Tibial nerve (tissue), 3 donors: Measurements from ENCODE around the gene CAMTA1.

Experiments
- POLR2A ChIP-seq, 2 donors: fragments of 450-650 bp; IDR thresholded peaks; one replicate each; pipeline ENCODE4 v1.6.1; 2017; ENCODE audit warnings: antibody characterized with exemption in 2 of 2, mild to moderate bottlenecking in 2 of 2, moderate library complexity in 2 of 2
- TF ChIP-seq, protein P1 (sequence below), 5 experiments: fragments of 200-600 bp in 3 of 5; fragments of 450-650 bp in 2 of 5; sonication (generic) in 3 of 5; IDR thresholded peaks; one replicate each; pipeline ENCODE4 v1.5.1; 2016 to 2019; ENCODE audit warnings: antibody characterized with exemption in 5 of 5, mild to moderate bottlenecking in 3 of 5, moderate library complexity in 2 of 5

DNA sequence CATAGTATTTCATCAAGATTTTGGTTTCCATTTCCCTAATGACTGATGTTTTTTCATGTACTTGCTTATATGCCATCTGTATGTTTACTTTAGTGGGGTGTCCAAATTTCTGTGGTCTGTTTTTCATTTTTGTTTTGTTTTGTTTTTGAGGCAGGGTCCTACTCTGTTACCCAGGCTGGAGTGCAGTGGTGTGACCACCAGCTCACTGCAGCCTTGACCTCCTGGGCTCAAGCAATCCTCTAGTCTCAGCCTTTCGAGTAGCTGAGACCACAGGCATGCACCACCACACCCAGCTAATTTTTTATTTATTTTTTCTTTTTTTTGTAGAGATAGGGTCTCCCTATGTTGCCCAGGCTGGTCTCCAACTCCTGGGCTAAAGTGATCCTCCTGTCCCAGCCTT lies 607.9 kb downstream of the CAMTA1 start:
- TF ChIP-seq, protein P1, sequence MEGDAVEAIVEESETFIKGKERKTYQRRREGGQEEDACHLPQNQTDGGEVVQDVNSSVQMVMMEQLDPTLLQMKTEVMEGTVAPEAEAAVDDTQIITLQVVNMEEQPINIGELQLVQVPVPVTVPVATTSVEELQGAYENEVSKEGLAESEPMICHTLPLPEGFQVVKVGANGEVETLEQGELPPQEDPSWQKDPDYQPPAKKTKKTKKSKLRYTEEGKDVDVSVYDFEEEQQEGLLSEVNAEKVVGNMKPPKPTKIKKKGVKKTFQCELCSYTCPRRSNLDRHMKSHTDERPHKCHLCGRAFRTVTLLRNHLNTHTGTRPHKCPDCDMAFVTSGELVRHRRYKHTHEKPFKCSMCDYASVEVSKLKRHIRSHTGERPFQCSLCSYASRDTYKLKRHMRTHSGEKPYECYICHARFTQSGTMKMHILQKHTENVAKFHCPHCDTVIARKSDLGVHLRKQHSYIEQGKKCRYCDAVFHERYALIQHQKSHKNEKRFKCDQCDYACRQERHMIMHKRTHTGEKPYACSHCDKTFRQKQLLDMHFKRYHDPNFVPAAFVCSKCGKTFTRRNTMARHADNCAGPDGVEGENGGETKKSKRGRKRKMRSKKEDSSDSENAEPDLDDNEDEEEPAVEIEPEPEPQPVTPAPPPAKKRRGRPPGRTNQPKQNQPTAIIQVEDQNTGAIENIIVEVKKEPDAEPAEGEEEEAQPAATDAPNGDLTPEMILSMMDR (IDR thresholded peaks at IDR 0.05) = no peak
- TF ChIP-seq POLR2A (IDR thresholded peaks at IDR 0.05) = no peak
